Epidermal melanocyte (primary cell): ENCODE measurements around the gene LMAN1L.
A peak's percentile ranks its signal among the peaks of the same experiment; 100 is the strongest.

Source experiments
- DNase-seq: peaks from one replicate; pipeline ENCODE4 v3.0.0; 2011; ENCODE audit warnings: low spot score; ENCODE audit not compliant: insufficient read length

Gene LMAN1L

GRCh38 chr15:74857082-74857655 lies 44.5 kb downstream of the LMAN1L start:
- no peak for DNase-seq

- DNase-seq, result no peak
These were observed 45.2 kb downstream of the LMAN1L start for GRCh38 chr15:74857671-74858368.

GRCh38 chr15:74858369-74858740 lies 45.7 kb downstream of the LMAN1L start:
- DNase-seq, result no peak

- no peak for DNase-seq
These were observed 50.8 kb downstream of the LMAN1L start for GRCh38 chr15:74863239-74864056.

GRCh38 chr15:74864296-74864695 lies 51.7 kb downstream of the LMAN1L start:
- no peak for DNase-seq

- DNase-seq, result no peak
These were observed 52.7 kb downstream of the LMAN1L start for GRCh38 chr15:74865316-74865715.

- DNase-seq, result no peak
These were observed 53.5 kb downstream of the LMAN1L start for GRCh38 chr15:74866090-74866489.

- DNase-seq, result no peak
These were observed 54.9 kb downstream of the LMAN1L start for GRCh38 chr15:74867466-74868038.

- no peak for DNase-seq
These were observed 55.4 kb downstream of the LMAN1L start for GRCh38 chr15:74868059-74868458.

- DNase-seq, result no peak
These were observed 56.7 kb downstream of the LMAN1L start for GRCh38 chr15:74869372-74869725.

- peak; percentile 45 for DNase-seq
These were observed 57.2 kb downstream of the LMAN1L start for GRCh38 chr15:74869726-74870407.

- no peak for DNase-seq
These were observed 58.0 kb downstream of the LMAN1L start for GRCh38 chr15:74870436-74871215.

GRCh38 chr15:74872702-74873035 lies 60.0 kb downstream of the LMAN1L start:
- DNase-seq, result no peak

- DNase-seq, result peak; percentile 99
These were observed 60.6 kb downstream of the LMAN1L start, which contains the start of gene SCAMP2 for GRCh38 chr15:74873036-74873755. TSS of gene SCAMP2 (minus strand) at chr15:74873365. CDS start at chr15:74873255, 110 bp downstream.

GRCh38 chr15:74873756-74874424 lies 61.3 kb downstream of the LMAN1L start:
- DNase-seq, result no peak
